HepG2 (cell line): ENCODE results near the gene PTTG1. TPM values are rescaled to one million over a fixed set of nuclear protein-coding genes. Genes with fewer than 3 reads are reported as not detected.
A peak's percentile ranks its signal among the peaks of the same experiment; 100 is the strongest.

Experiments
- ARHGAP35 ChIP-seq: sonication (generic); formaldehyde crosslinking; IDR thresholded peaks from 2 replicates; pipeline ENCODE4 v1.9.0; 2022; ENCODE audit warnings: mild to moderate bottlenecking, inconsistent platforms, moderate library complexity, missing genetic modification reagents, borderline replicate concordance
- ASH2L ChIP-seq: fragments of 300-600, 200-600 bp; sonication (generic); IDR thresholded peaks from 2 replicates; pipeline ENCODE4 v1.7.0; 2017; ENCODE audit warnings: low read depth, mild to moderate bottlenecking, moderate library complexity, mixed read lengths, low read length; ENCODE audit not compliant: insufficient read length
- CBX5 ChIP-seq: sonication (generic); formaldehyde crosslinking; IDR thresholded peaks from 2 replicates; pipeline ENCODE4 v1.4.0; 2020; ENCODE audit warnings: missing genetic modification reagents, borderline replicate concordance
- DPF2 ChIP-seq: sonication (generic); formaldehyde crosslinking; IDR thresholded peaks from 2 replicates; pipeline ENCODE4 v1.4.0; 2020; ENCODE audit warnings: mild to moderate bottlenecking, low read depth, missing genetic modification reagents, borderline replicate concordance
- HIVEP1 ChIP-seq: sonication (generic); formaldehyde crosslinking; IDR thresholded peaks from 2 replicates; pipeline ENCODE4 v1.4.0; 2020; ENCODE audit warnings: mild to moderate bottlenecking, missing genetic modification reagents
- HMG20A ChIP-seq: IDR thresholded peaks from 2 replicates; pipeline ENCODE4 v1.6.1; 2016; ENCODE audit warnings: borderline replicate concordance
- KDM5A ChIP-seq: fragments of 200-600 bp; sonication (generic); IDR thresholded peaks from 2 replicates; pipeline ENCODE4 v1.7.0; 2018; ENCODE audit warnings: antibody characterized with exemption, mild to moderate bottlenecking, low read length, borderline replicate concordance
- KLF11 ChIP-seq: IDR thresholded peaks from 2 replicates; pipeline ENCODE4 v1.6.1; 2016; ENCODE audit warnings: missing compliant biosample characterization
- MYC ChIP-seq: sonication (generic); formaldehyde crosslinking; IDR thresholded peaks from 2 replicates; pipeline ENCODE4 v1.9.0; 2021; ENCODE audit warnings: missing genetic modification reagents, borderline replicate concordance
- PAWR ChIP-seq: sonication (generic); formaldehyde crosslinking; IDR thresholded peaks from 2 replicates; pipeline ENCODE4 v1.4.0; 2020; ENCODE audit warnings: missing genetic modification reagents, mild to moderate bottlenecking, borderline replicate concordance
- RFX3 ChIP-seq: IDR thresholded peaks from 2 replicates; pipeline ENCODE4 v1.6.1; 2016; ENCODE audit warnings: missing biosample characterization, missing genetic modification reagents
- SP1 ChIP-seq, 2 experiments: fragments of 450-650 bp in 1 of 2; sonication (generic) in 1 of 2; formaldehyde crosslinking in 1 of 2; IDR thresholded peaks; 2 replicates each; pipeline versions ENCODE4 v1.4.0 to v1.6.1; 2016 to 2020; ENCODE audit warnings: missing genetic modification reagents in 1 of 2
- TP53 ChIP-seq: sonication (generic); formaldehyde crosslinking; conservative IDR thresholded peaks from 2 replicates; pipeline ENCODE4 v1.4.0; 2020; ENCODE audit warnings: missing genetic modification reagents
- ZBTB49 ChIP-seq: sonication (generic); formaldehyde crosslinking; IDR thresholded peaks from 2 replicates; pipeline ENCODE4 v1.4.0; 2020; ENCODE audit warnings: missing genetic modification reagents, borderline replicate concordance
- ZBTB7A ChIP-seq: sonication (generic); formaldehyde crosslinking; IDR thresholded peaks from 2 replicates; pipeline ENCODE4 v1.8.0; 2022; ENCODE audit warnings: mild to moderate bottlenecking, missing genetic modification reagents
- ZC3H4 ChIP-seq: sonication (generic); formaldehyde crosslinking; IDR thresholded peaks from 2 replicates; pipeline ENCODE4 v1.4.0; 2020; ENCODE audit warnings: missing genetic modification reagents, borderline replicate concordance
- ZNF101 ChIP-seq: sonication (generic); formaldehyde crosslinking; IDR thresholded peaks from 2 replicates; pipeline ENCODE4 v1.4.0; 2020; ENCODE audit warnings: mild to moderate bottlenecking, low read depth, missing genetic modification reagents, borderline replicate concordance
- ZNF251 ChIP-seq: sonication (generic); formaldehyde crosslinking; IDR thresholded peaks from 2 replicates; pipeline ENCODE4 v1.9.0; 2021; ENCODE audit warnings: mild to moderate bottlenecking, missing genetic modification reagents
- ZNF337 ChIP-seq: sonication (generic); formaldehyde crosslinking; IDR thresholded peaks from 2 replicates; pipeline ENCODE4 v1.5.1; 2020; ENCODE audit warnings: missing genetic modification reagents, low read depth, mild to moderate bottlenecking, borderline replicate concordance
- ZNF432 ChIP-seq: sonication (generic); formaldehyde crosslinking; IDR thresholded peaks from 2 replicates; pipeline ENCODE4 v1.5.0; 2020; ENCODE audit warnings: missing genetic modification reagents, mild to moderate bottlenecking, borderline replicate concordance
- ZNF691 ChIP-seq: sonication (generic); formaldehyde crosslinking; IDR thresholded peaks from 2 replicates; pipeline ENCODE4 v1.4.0; 2020; ENCODE audit warnings: missing genetic modification reagents, low read depth, mild to moderate bottlenecking, borderline replicate concordance
- polyA plus RNA-seq, 8 experiments: library from polyadenylated mRNA; depleted of rRNA in 3 of 8; stranded (reverse) in 7 of 8; unstranded in 1 of 8; fragments of >200 nt; fragmentation: Illumina TruSeq in 4 of 8; extraction: Trizol in 4 of 8; gene quantifications; 2 replicates each; pipeline versions ENCODE4 v1.2.1 to v1.2.3, GENCODE V29; 2011 to 2016; ENCODE audit warnings: low read depth in 4 of 8, missing spikeins in 1 of 8, mixed read lengths in 1 of 8; ENCODE audit not compliant: insufficient read depth in 1 of 8
- total RNA-seq, 5 experiments: library from RNA; depleted of rRNA; stranded (reverse); fragments of >200 nt; fragmentation: Illumina TruSeq; extraction: Trizol; gene quantifications; 2 replicates each; pipeline ENCODE4 v1.2.3, GENCODE V29; 2016; ENCODE audit warnings: low read depth in 1 of 5

PTTG1 gene
- total and polyA plus RNA-seq, 2 of the 13 experiments (the other 11 are each of a cell fraction or from before 2014, with no cell fraction given): 102 to 161 TPM

DNA sequence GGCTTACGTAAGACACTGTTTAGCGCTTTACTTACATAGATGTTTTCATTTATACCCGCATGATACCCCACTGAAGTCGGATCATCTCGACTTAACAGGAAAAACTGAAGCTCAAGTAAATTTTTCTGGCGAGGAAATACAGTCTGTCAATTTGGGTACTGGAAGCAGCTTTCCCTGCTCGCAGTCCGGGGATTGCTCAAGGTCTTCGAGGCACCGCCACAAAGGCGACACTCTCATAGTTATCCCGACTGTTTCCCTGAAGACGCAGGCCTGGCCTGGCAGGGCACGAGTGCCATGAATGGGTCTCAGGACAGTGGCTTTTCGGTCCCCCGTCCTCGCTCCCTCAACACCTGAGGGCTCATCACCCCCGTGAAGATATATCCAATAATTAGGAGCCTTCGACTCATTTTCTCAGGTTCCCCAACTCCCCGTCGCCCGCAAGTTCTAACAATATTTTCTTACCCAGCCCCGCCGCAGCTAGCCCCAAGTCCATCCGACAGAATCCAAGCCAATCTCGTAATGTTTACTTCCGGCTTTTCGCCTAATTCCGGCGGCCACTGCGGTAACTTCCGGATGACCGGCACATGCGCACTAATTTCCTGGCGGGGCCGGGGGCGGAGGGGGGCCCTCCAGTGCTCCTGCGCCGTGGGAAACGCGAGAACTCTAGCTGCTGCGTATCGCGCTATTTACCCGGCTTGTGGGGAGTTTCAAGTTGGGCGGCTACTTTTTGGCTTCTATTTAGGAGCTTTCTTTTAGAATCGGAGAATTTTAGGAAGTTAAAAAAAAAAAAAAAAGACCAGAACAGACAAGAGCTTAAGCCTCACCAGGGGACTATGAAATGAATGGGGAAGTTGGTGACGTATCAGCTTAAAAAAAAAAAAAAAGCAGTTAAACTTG lies 2.8 kb upstream of the PTTG1 start, which contains the start of gene SLU7 (continued):
- TF ChIP-seq RFX3 (CRISPR knock-in tag) (no peak), ARHGAP35 (CRISPR knock-in tag) (0 out of 2 replicates have a peak, but pooled peaks have one; percentile 29), ASH2L (peak; percentile 88), ZC3H4 (CRISPR knock-in tag) (no peak), DPF2 (no peak), KDM5A (peak; percentile 81; the same call in 1 of the 2 replicates), ZNF251 (no peak), HIVEP1 (CRISPR knock-in tag) (no peak), TP53 (CRISPR knock-in tag) (no peak), ZBTB49 (CRISPR knock-in tag) (no peak), HMG20A (no peak), PAWR (CRISPR knock-in tag) (no peak), SP1 (IDR thresholded peaks at IDR 0.05) (no peak), SP1 (CRISPR knock-in tag; IDR thresholded peaks at IDR 0.05) (no peak; the same call in 1 of the 2 replicates), KLF11 (CRISPR knock-in tag) (no peak), ZNF101 (CRISPR knock-in tag) (no peak), ZNF432 (CRISPR knock-in tag) (no peak), ZNF337 (CRISPR knock-in tag) (no peak), CBX5 (CRISPR knock-in tag) (no peak), ZBTB7A (CRISPR knock-in tag) (no peak), MYC (CRISPR knock-in tag) (no peak; the same call in 1 of the 2 replicates), ZNF691 (no peak)
